Measurements from ENCODE around the gene BLM.
"Not testable (repeated sequence)": the region's sequence is repeated elsewhere in the genome, so short reads cannot be mapped to it uniquely, and the experiment has no call there.

BLM gene

GRCh38 chr15:90716976-90717821 lies at the start of gene BLM:
Gene BLM, plus strand, starts transcription at chr15:90717346. Its CDS starts 30,047 bp downstream, at chr15:90747393.
- peak; percentile 98 for DNase-seq

GRCh38 chr15:90667755-90668345 lies 49.3 kb upstream of the BLM start:
- DNase-seq: not testable (repeated sequence)

GRCh38 chr15:90670631-90671030 lies 46.5 kb upstream of the BLM start:
- DNase-seq: not testable (repeated sequence)

GRCh38 chr15:90671216-90671615 lies 45.9 kb upstream of the BLM start:
- no peak for DNase-seq

- DNase-seq: not testable (repeated sequence)
Observed at GRCh38 chr15:90673357-90673756, 43.8 kb upstream of the BLM start.

GRCh38 chr15:90674476-90674875 lies 42.7 kb upstream of the BLM start:
- no peak for DNase-seq

- no peak for DNase-seq
Observed at GRCh38 chr15:90675464-90675863, 41.7 kb upstream of the BLM start.

- no peak for DNase-seq
Observed at GRCh38 chr15:90677807-90678790, 39.0 kb upstream of the BLM start.

GRCh38 chr15:90679959-90680358 lies 37.2 kb upstream of the BLM start:
- no peak for DNase-seq

- DNase-seq: peak; percentile 70
Observed at GRCh38 chr15:90680371-90680935, 36.7 kb upstream of the BLM start.

GRCh38 chr15:90681056-90681455 lies 36.1 kb upstream of the BLM start:
- DNase-seq: no peak

GRCh38 chr15:90681480-90681879 lies 35.7 kb upstream of the BLM start:
- DNase-seq: peak; percentile 43

- DNase-seq: no peak
Observed at GRCh38 chr15:90683371-90683770, 33.8 kb upstream of the BLM start.

GRCh38 chr15:90683876-90684275 lies 33.3 kb upstream of the BLM start:
- no peak for DNase-seq

GRCh38 chr15:90684281-90684680 lies 32.9 kb upstream of the BLM start:
- no peak for DNase-seq

GRCh38 chr15:90685591-90686434 lies 31.3 kb upstream of the BLM start:
- peak; percentile 69 for DNase-seq

GRCh38 chr15:90686435-90687218 lies 30.5 kb upstream of the BLM start:
- DNase-seq: peak; percentile 46

GRCh38 chr15:90689326-90689961 lies 27.7 kb upstream of the BLM start:
- not testable (repeated sequence) for DNase-seq

- DNase-seq: no peak
Observed at GRCh38 chr15:90690585-90690984, 26.6 kb upstream of the BLM start.

GRCh38 chr15:90691369-90691768 lies 25.8 kb upstream of the BLM start:
- DNase-seq: no peak
